ENCODE results near the gene CDKAL1.

The CDKAL1 gene

DNA sequence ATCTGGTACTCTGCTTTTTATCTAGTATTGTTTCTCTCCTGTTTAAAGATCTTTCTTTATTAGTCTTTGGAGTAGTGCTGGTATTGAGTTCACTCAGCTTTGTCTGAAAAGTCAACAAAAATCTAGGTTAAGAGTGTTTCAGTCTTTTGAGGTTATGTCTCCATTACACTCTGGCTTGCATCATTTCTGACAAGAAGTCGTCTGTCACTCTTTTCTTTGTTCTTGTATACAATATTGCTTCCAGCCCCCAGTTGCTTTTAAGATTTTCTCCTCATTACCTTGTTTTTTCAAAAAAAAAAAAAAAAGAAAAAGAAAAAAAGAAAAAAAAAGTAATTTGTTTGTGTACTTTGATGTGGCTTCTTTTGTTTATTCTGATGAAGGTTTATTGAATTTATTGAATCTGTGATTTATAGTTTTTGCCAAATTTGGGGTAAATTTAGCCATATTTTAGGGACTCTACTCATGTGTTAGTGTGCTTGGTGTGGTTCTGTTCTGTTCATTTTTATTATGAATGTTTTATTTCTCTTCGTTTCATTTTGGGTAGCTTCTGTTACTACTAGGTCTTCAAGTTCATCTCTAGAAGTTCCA lies 408.9 kb downstream of the CDKAL1 start:
- no peak for DNase-seq (ENCODE audit: extremely low read depth, insufficient read length)
- no peaks in the 10 kb centered on the region for H3K36me3 ChIP-seq (ENCODE audit: control insufficient read depth, insufficient read depth, low read length)
- TF ChIP-seq CTCF (IDR thresholded peaks at IDR 0.05; ENCODE audit: insufficient read depth, low read length, poor library complexity, severe bottlenecking), result no peak

DNA sequence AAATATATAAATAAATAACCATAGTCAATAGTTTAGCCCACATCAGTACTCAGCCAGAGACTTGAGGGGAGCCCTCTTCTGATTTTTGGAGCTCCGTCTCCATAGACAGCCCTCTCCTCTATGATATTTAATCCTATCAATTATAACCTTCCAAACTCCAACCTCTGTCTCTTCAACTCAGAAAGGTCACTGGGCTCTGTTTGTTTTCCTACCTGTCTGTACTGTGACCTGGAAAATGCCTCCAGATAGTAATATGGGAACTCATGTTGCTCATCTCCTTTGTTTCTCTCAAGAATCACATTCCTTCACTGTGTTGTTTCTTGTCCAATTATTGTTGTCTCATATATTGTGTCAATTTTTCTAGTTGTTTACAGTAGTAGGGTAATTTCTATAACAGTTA lies 409.7 kb downstream of the CDKAL1 start:
- TF ChIP-seq CTCF (IDR thresholded peaks at IDR 0.05; ENCODE audit: insufficient read depth, low read length, poor library complexity, severe bottlenecking), result no peak
- no peaks in the 10 kb centered on the region for H3K27me3 ChIP-seq (replicated peaks; ENCODE audit: control insufficient read depth, insufficient read depth, low read length)
- no peak overlapping the region for H3K4me3 ChIP-seq (replicated peaks; ENCODE audit: low read depth, low read length)
- H3K36me3 ChIP-seq (ENCODE audit: control insufficient read depth, insufficient read depth, low read length), result no peaks in the 10 kb centered on the region
- no peak for DNase-seq (ENCODE audit: extremely low read depth, insufficient read length)

More for the DNA sequence above, 408.9 kb downstream of the CDKAL1 start:
- Histone ChIP-seq H3K27me3 (replicated peaks; ENCODE audit: control insufficient read depth, insufficient read depth, low read length) (no peaks in the 10 kb centered on the region), H3K4me3 (replicated peaks; ENCODE audit: low read depth, low read length) (no peak overlapping the region)

DNA sequence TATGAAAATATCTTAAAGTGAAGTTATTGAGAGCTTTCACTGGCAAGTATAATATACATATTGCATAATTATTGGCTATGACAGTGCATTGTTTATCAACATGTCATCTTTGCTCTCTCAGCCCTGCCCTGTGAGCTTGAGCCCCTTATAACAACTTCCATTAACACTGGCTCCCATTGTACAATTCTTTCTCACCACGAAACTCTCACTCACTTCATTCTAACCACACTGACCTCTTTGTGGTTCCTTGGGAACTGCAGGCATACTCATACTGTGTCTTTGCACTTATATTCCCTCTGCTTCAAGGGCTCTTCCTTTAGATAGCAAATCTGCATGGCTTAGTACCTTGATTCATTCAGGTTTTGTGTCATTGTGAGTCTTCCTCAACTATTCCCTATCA lies 411.8 kb downstream of the CDKAL1 start:
- H3K4me3 ChIP-seq (replicated peaks; ENCODE audit: low read depth, low read length), result no peak overlapping the region

DNA sequence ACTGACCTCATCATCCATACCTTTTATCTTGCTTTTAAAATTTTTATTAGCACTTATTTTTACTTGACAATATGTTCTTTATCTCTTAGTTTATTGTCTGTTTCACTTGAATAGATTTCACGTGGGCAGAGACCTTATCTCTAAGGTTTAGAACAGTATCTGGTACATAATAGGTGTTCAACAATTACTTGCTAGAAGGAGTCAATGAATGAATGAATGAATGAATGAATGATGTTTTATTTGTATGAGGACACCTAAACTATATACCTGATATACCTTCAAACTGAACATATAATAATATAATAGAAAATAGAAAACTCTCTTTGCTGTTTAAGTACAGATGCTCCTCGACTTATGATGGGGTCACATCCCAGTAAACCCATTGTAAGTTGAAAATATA lies 412.6 kb downstream of the CDKAL1 start:
- DNase-seq (ENCODE audit: extremely low read depth, insufficient read length), result no peak
- no peak for TF ChIP-seq CTCF (IDR thresholded peaks at IDR 0.05; ENCODE audit: insufficient read depth, low read length, poor library complexity, severe bottlenecking)

More for the DNA sequence above, 411.8 kb downstream of the CDKAL1 start:
- Histone ChIP-seq H3K27me3 (replicated peaks; ENCODE audit: control insufficient read depth, insufficient read depth, low read length) (no peaks in the 10 kb centered on the region), H3K36me3 (ENCODE audit: control insufficient read depth, insufficient read depth, low read length) (no peaks in the 10 kb centered on the region)
- no peak for TF ChIP-seq CTCF (IDR thresholded peaks at IDR 0.05; ENCODE audit: insufficient read depth, low read length, poor library complexity, severe bottlenecking)
- peak; percentile 13 for DNase-seq (ENCODE audit: extremely low read depth, insufficient read length)

GRCh38 chr6:20947977-20948376 lies 413.7 kb downstream of the CDKAL1 start:
- no peak overlapping the region for H3K4me3 ChIP-seq (replicated peaks; ENCODE audit: low read depth, low read length)
- H3K27me3 ChIP-seq (replicated peaks; ENCODE audit: control insufficient read depth, insufficient read depth, low read length), result no peaks in the 10 kb centered on the region
- no peak for DNase-seq (ENCODE audit: extremely low read depth, insufficient read length)
- H3K36me3 ChIP-seq (ENCODE audit: control insufficient read depth, insufficient read depth, low read length), result no peaks in the 10 kb centered on the region
- no peak for TF ChIP-seq CTCF (IDR thresholded peaks at IDR 0.05; ENCODE audit: insufficient read depth, low read length, poor library complexity, severe bottlenecking)

More for the DNA sequence above, 412.6 kb downstream of the CDKAL1 start:
- Histone ChIP-seq H3K27me3 (replicated peaks; ENCODE audit: control insufficient read depth, insufficient read depth, low read length) (no peaks in the 10 kb centered on the region), H3K36me3 (ENCODE audit: control insufficient read depth, insufficient read depth, low read length) (no peaks in the 10 kb centered on the region), H3K4me3 (replicated peaks; ENCODE audit: low read depth, low read length) (no peak overlapping the region)

- H3K27me3 ChIP-seq (replicated peaks; ENCODE audit: control insufficient read depth, insufficient read depth, low read length), result no peaks in the 10 kb centered on the region
- no peaks in the 10 kb centered on the region for H3K36me3 ChIP-seq (ENCODE audit: control insufficient read depth, insufficient read depth, low read length)
- H3K4me3 ChIP-seq (replicated peaks; ENCODE audit: low read depth, low read length), result no peak overlapping the region
- DNase-seq (ENCODE audit: extremely low read depth, insufficient read length), result no peak
- TF ChIP-seq CTCF (IDR thresholded peaks at IDR 0.05; ENCODE audit: insufficient read depth, low read length, poor library complexity, severe bottlenecking), result no peak
Observed at GRCh38 chr6:20948556-20948955, 414.3 kb downstream of the CDKAL1 start.
